GM12892 (cell line): ENCODE measurements around the gene INPP4B.

Source experiments
- DNase-seq: peaks from one replicate; pipeline ENCODE4 v3.0.0; 2011; ENCODE audit not compliant: insufficient read length
- FAIRE-seq: peaks from 2 replicates; lab custom pipeline; 2011; peaks lifted over from hg19 to GRCh38; lab: Jason Lieb, UNC
- POLR2A ChIP-seq: IDR thresholded peaks from 2 replicates; pipeline ENCODE4 v1.6.1; 2011; ENCODE audit warnings: low read depth, low read length, control low read depth
- POLR2AphosphoS5 ChIP-seq: IDR thresholded peaks from 2 replicates; pipeline ENCODE4 v1.6.1; 2011; ENCODE audit warnings: low read depth, low read length, control low read depth
- TAF1 ChIP-seq: IDR thresholded peaks from 2 replicates; pipeline ENCODE4 v1.6.1; 2011; ENCODE audit warnings: low read depth, mild to moderate bottlenecking, control low read depth, low read length, borderline replicate concordance

The INPP4B gene

DNA sequence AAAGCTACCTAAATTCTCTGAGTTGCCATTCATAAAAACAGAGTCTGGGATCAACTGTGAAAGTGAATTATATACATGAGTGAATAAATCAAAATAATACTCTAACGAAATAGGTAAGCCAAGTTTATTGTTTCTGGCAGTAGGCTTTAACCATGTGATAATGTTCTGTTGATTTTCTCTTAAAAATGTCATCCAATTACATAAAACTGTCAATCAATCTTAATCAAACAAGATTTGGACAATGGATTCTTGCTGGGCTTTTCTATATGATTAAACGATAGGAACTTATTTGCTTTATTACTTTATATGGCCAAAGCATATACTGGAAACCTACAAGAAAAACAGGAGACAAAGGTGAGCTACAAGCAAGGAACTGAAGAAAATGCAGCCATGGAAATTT lies 148.8 kb downstream of the INPP4B start:
- TF ChIP-seq TAF1 (no peak), POLR2A (no peak)
- DNase-seq (no peak), FAIRE-seq (no peak)

- FAIRE-seq (no peak), DNase-seq (no peak)
- no peak for TF ChIP-seq POLR2A
- no peak for TF ChIP-seq TAF1
- TF ChIP-seq POLR2AphosphoS5, result no peak
Observed at GRCh38 chr4:142696334-142697122, 149.6 kb downstream of the INPP4B start.

- FAIRE-seq, result no peak
Observed at GRCh38 chr4:142690406-142691163, 155.5 kb downstream of the INPP4B start.

DNA sequence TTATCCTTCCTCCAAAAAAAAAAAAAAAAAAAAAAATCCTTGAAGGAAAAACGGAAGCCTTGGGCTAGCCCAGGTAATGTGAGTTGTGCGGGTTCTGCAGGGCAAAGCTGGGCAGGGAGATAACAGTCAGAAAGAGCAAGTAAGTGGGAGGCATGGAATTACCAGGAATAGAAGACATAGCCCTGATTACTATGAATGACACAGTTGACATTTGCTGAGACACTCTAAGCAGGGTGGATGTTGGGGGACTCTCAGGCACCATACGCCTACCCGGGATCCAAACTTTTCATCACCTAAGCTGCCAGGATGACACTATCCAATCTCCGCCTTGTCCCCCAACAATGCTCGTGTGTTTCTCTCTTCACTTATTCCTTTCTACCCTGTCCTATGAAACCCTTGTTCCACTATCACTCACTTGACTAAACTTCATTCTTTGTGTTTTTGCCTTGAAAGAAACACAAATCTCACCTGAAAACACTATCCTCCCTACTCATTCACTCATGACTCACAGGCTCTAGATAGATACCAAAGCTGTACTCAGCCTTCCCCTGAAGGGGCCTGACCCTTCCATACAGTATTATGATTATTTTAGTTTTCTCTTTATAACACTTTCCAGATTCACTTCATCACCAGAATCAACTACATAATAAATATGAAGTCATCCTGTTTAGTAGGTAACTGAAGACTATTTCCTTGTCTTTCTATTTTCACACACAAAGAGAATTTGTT lies 158.4 kb downstream of the INPP4B start:
- no peak for DNase-seq
- TF ChIP-seq POLR2AphosphoS5, result no peak
- no peak for FAIRE-seq

More at GRCh38 chr4:142690406-142691163, 155.5 kb downstream of the INPP4B start:
- no peak for DNase-seq
- TF ChIP-seq POLR2AphosphoS5, result no peak
- TF ChIP-seq POLR2A, result no peak
- TF ChIP-seq TAF1, result no peak

- TF ChIP-seq POLR2AphosphoS5 (no peak), TAF1 (no peak), POLR2A (no peak)
- no peak for DNase-seq
- FAIRE-seq, result no peak
Observed at GRCh38 chr4:142686081-142686480, 160.0 kb downstream of the INPP4B start.

GRCh38 chr4:142683997-142684396 lies 162.1 kb downstream of the INPP4B start:
- no peak for DNase-seq
- no peak for FAIRE-seq
- TF ChIP-seq POLR2AphosphoS5, result no peak
- no peak for TF ChIP-seq TAF1
- no peak for TF ChIP-seq POLR2A

DNA sequence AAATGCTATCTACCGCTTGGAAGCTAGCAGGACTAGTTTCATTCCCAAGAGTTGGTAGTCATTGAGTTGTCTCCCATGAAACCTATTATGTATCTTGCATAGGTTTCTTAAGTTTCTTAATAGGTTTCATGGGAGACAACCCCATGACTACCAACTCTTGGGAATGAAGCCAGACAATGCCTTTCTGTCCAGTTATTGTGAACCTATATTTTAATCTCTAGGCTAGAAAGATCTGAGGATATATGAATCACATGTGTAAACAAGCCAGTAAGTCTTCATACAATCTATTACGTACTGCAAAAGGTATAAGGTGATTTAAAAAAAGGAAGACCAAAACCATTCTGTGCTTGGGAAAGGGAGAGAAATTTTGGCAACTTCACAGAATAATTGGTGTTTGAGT lies 162.6 kb downstream of the INPP4B start:
- DNase-seq, result no peak
- TF ChIP-seq POLR2A (no peak), POLR2AphosphoS5 (no peak), TAF1 (no peak)
- no peak for FAIRE-seq

DNA sequence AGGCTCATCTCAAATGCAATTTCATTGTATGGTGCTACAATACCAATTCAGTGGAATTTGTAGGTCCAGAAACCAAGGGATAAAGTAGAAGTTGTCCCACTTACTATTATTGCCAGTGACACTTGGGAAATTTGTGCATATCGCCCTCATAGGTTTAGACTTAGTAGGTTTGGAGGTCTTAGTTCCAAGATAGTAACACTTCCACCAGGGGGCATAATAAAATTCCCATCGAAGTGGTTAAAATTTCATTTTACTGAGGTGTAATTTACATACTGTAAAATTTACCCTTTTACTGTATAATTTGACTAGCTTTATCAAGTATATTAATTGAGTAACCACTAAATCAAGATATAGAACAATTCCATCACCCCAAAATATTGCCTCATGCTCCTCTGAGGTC lies 174.6 kb downstream of the INPP4B start:
- no peak for FAIRE-seq
- TF ChIP-seq TAF1, result no peak
- TF ChIP-seq POLR2A, result no peak
- TF ChIP-seq POLR2AphosphoS5, result no peak
- DNase-seq, result no peak

- TF ChIP-seq POLR2A (no peak), TAF1 (no peak), POLR2AphosphoS5 (no peak)
- FAIRE-seq (no peak), DNase-seq (no peak)
Observed at GRCh38 chr4:142663828-142664227, 182.3 kb downstream of the INPP4B start.

- no peak for FAIRE-seq
- TF ChIP-seq TAF1 (no peak), POLR2A (no peak), POLR2AphosphoS5 (no peak)
- no peak for DNase-seq
Observed at GRCh38 chr4:142660728-142661127, 185.4 kb downstream of the INPP4B start.

DNA sequence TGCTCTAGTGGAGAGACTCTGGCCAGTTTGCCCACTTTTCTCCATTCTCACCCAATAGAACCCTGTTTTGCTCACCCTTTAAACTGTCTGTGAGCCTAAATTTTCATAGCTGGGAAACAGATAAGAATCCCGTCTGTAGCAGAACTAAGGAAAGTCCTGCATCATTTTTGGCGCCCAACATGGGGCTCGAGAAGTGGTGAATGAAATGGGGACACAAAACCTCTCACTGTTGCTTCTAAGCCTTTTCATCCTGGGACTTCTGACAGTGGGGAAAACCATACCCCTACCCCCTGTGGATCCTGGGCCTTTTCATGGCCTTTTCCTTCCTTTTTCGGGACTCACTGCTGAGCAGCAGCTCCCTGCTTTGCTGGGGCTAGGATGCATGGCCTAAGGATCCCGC lies 189.9 kb downstream of the INPP4B start:
- TF ChIP-seq TAF1 (no peak), POLR2AphosphoS5 (no peak), POLR2A (no peak)
- FAIRE-seq, result no peak
- no peak for DNase-seq

DNA sequence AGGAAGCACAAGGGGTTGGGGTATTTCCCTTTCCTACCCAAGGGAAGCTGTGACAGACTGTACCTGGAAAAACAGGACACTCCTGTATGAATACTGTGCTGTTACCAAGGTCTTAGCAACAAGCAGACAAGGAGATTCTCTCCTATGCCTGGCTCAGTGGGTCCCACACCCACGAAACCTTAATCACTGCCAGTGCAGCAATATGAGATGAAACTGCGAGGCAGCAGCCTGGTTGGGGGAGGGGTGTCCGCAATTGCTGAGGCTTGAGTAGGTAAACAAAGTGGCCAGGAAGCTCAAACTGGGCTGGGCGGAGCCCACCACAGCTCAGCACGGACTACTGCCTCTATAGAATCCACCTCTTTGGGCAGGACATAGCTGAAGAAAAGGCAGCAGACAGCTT lies 197.7 kb downstream of the INPP4B start:
- no peak for TF ChIP-seq POLR2A
- TF ChIP-seq TAF1, result no peak
- TF ChIP-seq POLR2AphosphoS5, result no peak
- DNase-seq, result no peak
- no peak for FAIRE-seq
